ENCODE data around the gene SPSB1. TPM values are rescaled to one million over a fixed set of nuclear protein-coding genes. Genes with fewer than 3 reads are reported as not detected.

SPSB1 gene
- total RNA-seq, 1 experiment from 2014 or later: 2.9 TPM

GRCh38 chr1:9319208-9319788 is 26.6 kb downstream of the SPSB1 start:
- Histone ChIP-seq H2AFZ (ENCODE audit: low read length) (no peak overlapping the region), H3K4ac (ENCODE audit: low read depth, low read length) (no peak overlapping the region), H2BK120ac (ENCODE audit: low read depth, low read length, poor library complexity, severe bottlenecking) (no peak overlapping the region), H2BK5ac (ENCODE audit: insufficient read length, low read length) (no peak overlapping the region), H3K14ac (ENCODE audit: insufficient read depth, low read length) (peak overlapping the region; percentile 59), H3K23ac (ENCODE audit: insufficient read length, low read depth, low read length) (no peak overlapping the region), H3K79me1 (ENCODE audit: insufficient read depth, low read depth, low read length, poor library complexity, severe bottlenecking) (no peaks in the 10 kb centered on the region), H3K27me3 (ENCODE audit: insufficient read depth, low read length) (no peaks in the 10 kb centered on the region), H3K27ac (ENCODE audit: insufficient read length, low read depth, low read length) (no peak overlapping the region), H3K4me2 (ENCODE audit: insufficient read depth, insufficient read length, low read length) (no peak overlapping the region), H4K91ac (ENCODE audit: insufficient read length, low read depth, low read length) (no peak overlapping the region), H2AK5ac (ENCODE audit: insufficient read length, low read length) (no peak overlapping the region), H4K20me1 (ENCODE audit: control insufficient read depth, insufficient read depth, insufficient read length) (no peaks in the 10 kb centered on the region), H3K23me2 (ENCODE audit: insufficient read length, low read depth, low read length, poor library complexity, severe bottlenecking) (no peaks in the 10 kb centered on the region), H3K18ac (ENCODE audit: insufficient read length, low read depth, low read length) (peak overlapping the region; percentile 9), H2BK20ac (ENCODE audit: low read depth, low read length, poor library complexity, severe bottlenecking) (no peak overlapping the region), H3K9me3 (ENCODE audit: control insufficient read depth, low read depth, low read length) (no peaks in the 10 kb centered on the region), H4K8ac (replicated peaks; ENCODE audit: insufficient read length, low read depth, low read length) (no peak overlapping the region), H3K56ac (ENCODE audit: insufficient read length, low read depth, low read length) (no peak overlapping the region), H3T11ph (ENCODE audit: low read length) (no peak overlapping the region), H2BK15ac (ENCODE audit: low read depth, low read length) (no peak overlapping the region), H3K9ac (ENCODE audit: extremely low read depth, insufficient read length, low read length) (no peak overlapping the region), H2BK12ac (ENCODE audit: insufficient read length, low read depth, low read length) (no peak overlapping the region), H3K79me2 (ENCODE audit: insufficient read depth, low read length) (no peaks in the 10 kb centered on the region), H3K4me1 (ENCODE audit: insufficient read depth, low read length) (peaks cover 10% of the 10 kb centered on the region; the same call in 1 of the 2 replicates), H4K5ac (ENCODE audit: insufficient read length, low read depth, low read length) (no peak overlapping the region)
- TF ChIP-seq CTCF (conservative IDR thresholded peaks at IDR 0.05): no peak
- no CpG with 5 or more reads among the region's 20 CpGs for WGBS (ENCODE audit: extremely low coverage, insufficient read length, low lambda C conversion rate)
- peak overlapping the region in 1 of 2 experiments; percentile 24; a peak in 1 of 5 replicates for H3K4me3 Mint-ChIP-seq
- no peaks in the 10 kb centered on the region; the same call in none of the 2 replicates for H3K27me3 Mint-ChIP-seq (ENCODE audit: low read depth)
- peaks cover 49 to 56% of the 10 kb centered on the region in 2 experiments for H3K4me1 Mint-ChIP-seq
- DNase-seq: no peak
- H3K9me3 Mint-ChIP-seq: no peaks in the 10 kb centered on the region
- no peak overlapping the region; a peak in 1 of 7 replicates for H3K27ac Mint-ChIP-seq
- peaks cover 0 to 1% (median 0%) of the 10 kb centered on the region in 3 experiments; a peak in 1 of 7 replicates for H3K36me3 Mint-ChIP-seq (ENCODE audit: insufficient read depth in 1 of 3, low read depth in 3 of 3)

Data from H9 (cell line).